HG03066 (cell line): ENCODE measurements around the gene ZNF444.

Experiments used
- ATAC-seq: cut with Tn5 transposase; IDR thresholded peaks from one replicate; pipeline ENCODE4 v1.9.1; 2021; ENCODE audit warnings: low read depth; ENCODE audit not compliant: unreplicated experiment

The ZNF444 gene

DNA sequence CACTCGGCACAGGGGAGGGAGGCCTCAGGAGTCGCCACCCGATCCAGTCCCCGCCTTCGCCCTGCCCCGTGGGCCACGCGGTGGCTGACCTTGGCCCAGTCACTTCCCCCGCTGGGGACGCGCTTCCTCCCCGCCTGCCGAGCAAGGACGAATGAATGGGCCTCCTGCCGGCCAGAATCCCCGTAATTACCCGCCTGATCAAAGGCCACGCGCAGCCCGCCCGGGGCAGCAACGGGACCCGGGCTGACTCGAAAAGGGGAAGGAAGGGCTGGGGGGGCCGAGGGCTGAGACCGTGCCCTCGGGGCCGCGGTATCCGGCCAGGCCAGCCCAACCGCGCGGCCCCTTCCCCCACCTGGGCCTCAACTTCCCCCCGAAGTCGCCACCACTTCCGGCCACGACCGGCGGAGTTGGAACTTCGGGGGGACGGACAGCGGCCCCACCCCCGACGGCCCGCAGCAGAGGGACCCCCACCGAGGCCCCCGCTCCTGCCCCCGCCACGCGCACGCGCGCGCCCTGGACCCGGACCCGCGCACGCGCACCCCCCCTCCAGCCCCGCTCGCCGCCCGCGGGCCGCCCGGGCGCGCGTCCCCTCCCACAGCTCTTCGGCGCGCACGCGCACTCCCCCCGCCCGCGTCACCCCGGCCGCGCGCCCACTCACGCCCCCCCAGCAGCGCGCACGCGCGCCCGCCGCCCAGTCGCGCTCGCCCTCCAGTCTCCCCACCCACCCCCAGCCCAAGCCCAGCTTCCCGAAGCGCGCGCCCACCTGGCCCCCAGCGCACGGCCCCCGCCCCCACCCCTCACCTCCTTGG is 20.5 kb upstream of the ZNF444 start:
- no peak for ATAC-seq

DNA sequence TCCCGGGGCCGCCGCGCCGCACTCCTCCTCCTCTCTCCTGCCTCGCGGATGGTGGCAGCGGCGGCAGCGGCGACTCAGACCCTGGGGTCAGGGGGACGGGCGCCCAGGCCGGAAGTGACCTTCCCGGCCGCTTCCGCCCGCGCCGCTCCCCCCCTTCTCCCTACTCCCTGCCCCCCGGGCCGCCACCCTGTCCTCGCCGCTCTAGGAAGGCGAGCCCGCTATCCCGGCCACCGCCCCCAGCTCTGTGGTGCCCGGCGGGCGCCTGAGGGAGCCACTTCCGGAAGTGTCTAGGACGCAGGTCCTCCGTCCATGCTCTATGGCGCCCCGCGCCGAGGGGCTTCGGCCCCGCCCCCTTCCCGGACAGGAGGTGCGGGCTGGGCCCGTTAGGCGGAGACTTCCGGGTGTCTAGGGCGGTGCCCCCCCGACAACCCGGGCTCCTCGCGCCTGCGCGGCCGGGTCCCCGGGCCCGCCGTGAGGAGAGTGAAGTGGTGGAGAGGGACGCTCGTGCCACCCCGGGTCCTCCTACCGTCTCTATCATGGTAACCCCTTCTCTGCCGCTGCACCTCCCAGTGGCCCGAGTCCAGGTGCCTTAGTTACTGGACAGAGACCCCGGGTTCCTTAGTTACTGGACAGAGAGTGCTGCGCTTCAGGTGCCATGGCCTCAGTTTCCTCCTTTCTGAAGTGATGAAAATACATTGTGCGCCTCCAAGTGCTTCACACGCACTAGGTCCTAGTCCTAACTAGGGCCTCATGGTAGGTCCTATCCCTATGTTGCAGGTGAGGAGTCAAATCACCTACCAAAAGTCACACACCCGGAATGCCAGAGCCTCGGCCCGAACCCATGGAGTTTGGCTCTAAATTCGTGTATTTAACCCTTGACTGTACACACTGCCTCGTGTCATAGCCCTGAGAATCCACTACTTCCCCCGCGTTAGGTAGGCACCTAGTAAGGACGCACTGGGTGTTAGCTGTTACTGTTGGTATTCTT is 19.6 kb upstream of the ZNF444 start, which contains the start of gene ZNF787:
Gene ZNF787 (minus strand): TSS at position 116 of the 988 bp plus-strand sequence. CDS start 18,078 bp downstream, outside the sequence.
- ATAC-seq, result peak; percentile 82

DNA sequence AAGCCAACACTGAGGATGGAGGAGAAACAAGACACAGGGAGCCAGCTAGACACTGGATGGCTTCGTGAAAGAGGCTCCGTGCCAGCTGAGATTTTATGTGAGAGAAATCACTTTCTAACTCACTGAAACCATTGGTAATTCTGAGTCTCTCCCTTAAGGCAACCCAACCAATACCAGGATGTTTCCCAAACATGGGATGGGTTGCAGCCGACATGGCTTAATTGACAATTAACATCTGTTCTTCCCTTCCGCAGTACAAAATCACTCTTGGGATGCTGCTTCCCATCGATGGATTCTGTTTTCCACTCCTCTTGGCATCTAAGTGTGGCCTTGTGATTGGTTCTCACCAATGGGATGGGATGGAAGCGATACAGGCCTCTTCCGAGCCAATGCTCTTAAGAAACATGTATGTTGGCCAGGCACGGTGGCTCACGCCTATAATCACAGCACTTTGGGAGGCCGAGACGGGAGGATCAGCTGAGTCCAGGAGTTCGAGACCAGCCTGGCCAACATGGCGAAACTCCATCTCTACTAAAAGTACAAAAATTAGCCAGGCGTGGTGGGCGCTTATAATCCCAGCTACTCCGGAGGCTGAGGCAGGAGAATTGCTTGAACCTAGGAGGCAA is 17.7 kb upstream of the ZNF444 start:
- ATAC-seq, result no peak

DNA sequence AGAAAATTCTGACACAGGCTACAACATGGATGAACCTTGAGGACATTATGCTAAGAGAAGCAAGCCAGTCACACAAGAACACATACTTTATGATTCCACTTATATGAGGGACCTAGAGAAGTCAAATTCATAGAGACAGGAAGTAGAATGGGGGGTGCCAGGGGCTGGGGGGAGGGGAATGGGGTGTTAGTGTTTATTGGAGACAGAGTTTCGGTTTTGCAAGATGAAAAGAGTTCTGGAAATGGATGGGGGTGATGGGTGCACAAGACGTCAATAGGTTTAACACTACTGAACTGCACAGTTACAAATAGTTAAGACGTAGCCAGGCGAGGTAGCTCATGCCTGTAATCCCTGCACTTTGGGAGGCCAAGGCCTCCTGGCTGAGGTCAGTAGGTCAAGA is 16.5 kb upstream of the ZNF444 start:
- ATAC-seq, result no peak

DNA sequence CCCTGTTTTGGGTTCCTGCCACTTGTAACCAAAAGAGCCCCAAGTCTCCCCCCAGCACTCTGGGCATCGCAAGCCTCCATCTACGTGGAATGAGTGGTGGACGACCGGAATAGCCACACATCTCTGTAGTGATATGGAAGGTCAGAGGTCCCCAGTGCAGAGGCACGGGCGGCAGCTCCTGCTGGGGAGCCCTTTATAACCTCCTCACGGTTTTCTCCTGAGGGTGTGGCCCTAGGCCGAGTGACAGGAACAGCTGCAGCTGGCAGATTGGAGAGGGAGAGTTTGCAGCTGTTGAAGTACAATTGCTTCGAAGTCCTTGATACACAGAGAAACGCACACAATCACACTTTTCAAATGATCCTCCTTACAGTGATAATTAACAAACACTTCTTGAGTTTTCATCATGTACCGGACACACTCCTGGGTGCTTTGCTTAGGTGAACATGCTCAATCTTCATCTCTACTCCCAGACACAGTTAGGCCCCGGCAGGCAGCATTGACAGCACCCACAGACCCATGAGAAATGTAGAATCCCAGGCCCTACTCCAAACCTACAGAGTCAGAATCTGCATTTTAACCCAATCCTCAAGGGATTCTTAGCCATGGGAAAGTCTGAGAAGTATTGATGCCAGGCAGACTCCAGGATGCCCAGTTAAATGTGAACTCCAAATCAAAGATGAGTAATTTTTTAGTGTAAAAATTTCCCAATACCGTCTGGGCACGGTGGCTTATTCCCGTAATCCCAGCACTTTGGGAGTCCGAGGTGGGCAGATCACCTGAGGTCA is 15.1 kb upstream of the ZNF444 start:
- ATAC-seq, result no peak

- no peak for ATAC-seq
Measured at GRCh38 chr19:56126983-56127780, 13.9 kb upstream of the ZNF444 start.

GRCh38 chr19:56130006-56130405 is 11.1 kb upstream of the ZNF444 start:
- ATAC-seq, result no peak

GRCh38 chr19:56131651-56132050 is 9.4 kb upstream of the ZNF444 start:
- no peak for ATAC-seq

DNA sequence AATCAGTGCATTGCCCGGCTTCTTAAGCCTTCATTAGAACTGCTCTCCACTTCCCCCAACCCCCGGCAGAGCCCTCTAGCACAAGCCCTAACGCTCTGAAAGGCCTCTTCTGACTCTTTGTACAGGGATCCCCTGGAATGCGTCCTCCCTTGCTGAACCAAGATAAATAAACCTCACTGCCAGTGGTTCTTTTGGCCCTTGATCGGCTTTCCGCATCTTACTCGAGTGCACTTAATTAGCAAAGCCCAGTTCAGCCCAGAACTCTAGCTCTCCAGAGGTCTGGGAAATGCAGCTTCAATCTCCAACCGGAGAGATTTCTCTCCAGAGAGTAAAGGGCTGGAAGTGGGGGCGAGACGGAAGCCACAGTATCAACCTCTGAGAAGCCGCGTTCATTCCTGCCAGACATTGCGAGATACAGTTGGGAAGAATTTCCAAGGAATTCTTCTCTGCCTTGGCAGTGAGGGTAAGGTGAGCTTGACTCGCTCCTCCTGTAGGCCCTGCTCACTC is 8.7 kb upstream of the ZNF444 start:
- no peak for ATAC-seq

DNA sequence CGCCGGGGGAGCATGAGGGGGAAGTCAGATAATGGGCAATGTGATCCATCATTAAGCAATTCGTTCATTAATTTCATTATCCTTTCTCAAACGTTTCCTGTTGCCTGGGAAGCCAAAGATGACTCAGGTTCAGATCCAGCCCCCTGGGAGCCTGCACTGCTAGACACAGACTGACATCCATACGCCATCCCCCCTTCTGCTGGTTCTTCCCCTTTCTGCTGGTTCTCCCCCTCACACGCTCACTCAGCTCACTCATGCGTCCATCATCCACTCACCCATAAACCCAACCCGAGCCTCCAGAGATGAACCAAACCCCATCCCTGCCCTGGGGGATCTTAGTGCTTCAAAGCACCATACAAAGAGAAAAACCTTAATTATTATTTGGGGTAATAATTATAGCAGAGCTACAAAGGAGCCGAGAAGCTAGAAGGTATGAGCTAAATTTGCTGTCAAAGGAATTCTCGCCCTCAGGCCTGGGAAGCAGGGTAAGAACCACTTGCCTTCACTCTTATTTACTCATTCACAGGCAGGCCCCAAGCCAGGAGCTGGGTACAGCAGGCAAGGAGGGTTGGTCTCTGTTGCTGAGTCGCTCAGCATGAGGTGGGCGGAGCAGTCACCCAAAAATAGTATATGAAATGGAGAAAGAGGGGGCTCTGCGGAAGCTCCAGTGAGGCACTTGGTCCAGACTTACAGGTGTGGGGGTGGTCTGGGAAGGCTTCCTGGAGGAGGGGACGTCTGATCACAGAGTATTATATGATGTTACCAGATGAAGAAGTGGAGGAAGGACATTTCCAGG is 7.0 kb upstream of the ZNF444 start:
- ATAC-seq, result no peak

DNA sequence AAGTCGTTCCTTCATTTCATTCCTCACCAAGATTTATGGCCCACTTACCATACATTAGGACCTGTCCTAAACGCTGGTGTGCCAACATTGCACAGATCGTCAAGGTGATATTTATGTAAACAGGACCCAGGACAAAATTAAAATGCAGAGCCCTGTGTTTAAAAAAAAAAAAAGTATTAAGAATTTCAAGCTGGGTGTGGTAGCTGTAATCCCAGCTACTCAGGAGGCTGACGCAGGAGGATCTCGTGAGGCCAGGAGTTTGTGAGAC is 6.5 kb upstream of the ZNF444 start:
- no peak for ATAC-seq

- ATAC-seq, result no peak
Measured at GRCh38 chr19:56136362-56136761, 4.7 kb upstream of the ZNF444 start.

- ATAC-seq, result no peak
Measured at GRCh38 chr19:56137405-56137804, 3.7 kb upstream of the ZNF444 start.

DNA sequence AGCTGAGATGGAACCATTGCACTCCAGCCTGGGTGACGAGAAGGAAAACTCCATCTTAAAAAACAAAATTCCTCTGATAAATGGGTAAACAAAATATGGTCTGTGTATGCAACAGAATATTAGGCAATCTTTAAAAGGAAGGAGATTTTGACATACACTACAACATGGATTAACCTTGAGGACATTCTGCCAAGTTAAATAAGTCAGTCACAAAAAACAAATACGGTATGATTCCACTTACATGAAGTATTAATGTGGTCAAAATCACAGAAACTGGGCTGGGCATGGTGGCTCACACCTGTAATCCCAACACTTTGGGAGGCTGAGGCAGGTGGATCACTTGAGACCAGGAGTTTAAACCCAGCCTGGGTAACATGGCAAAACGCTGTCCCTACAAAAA is 3.0 kb upstream of the ZNF444 start:
- ATAC-seq, result no peak

GRCh38 chr19:56139847-56140582 is 1.1 kb upstream of the ZNF444 start:
- no peak for ATAC-seq

GRCh38 chr19:56141417-56141993 is 418 bp downstream of the ZNF444 start:
- no peak for ATAC-seq

DNA sequence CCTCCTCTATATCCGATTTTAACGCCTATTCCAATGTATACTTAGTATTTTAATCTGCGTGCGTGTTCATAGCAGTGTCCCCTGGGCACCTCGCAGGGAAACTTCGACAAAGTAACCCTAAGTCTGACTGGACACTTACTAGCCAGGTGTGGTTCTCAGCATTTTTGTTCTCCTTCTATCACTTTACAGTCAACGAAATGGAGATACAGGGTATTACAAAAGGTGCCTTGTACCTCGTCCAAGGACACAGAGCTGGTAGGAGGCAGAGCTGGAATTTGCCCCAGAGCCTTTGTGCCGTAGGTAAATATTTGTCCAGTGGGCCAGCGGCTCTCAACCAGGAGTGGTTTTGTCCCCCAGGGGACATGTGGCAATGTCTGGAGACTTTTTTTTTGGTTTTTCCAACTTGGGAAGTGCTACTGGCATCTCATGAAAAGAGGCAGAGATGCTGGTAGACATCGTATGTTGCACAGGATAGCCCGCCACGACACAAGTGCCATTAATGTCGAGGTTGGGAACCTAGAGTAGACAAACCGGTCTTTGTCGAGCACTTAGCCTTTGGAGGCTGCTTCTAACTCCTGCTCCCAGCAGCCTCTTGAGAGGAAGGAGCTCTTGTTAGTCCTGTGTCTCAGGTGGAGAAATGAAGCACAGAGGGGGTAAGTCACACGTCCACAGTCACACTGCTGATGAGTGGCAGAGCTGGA is 1.1 kb downstream of the ZNF444 start:
- ATAC-seq, result no peak
